Measurements from ENCODE around the gene PRAMEF15.
"Not testable (repeated sequence)": the region's sequence is repeated elsewhere in the genome, so short reads cannot be mapped to it uniquely, and the experiment has no call there.

Gene PRAMEF15

DNA sequence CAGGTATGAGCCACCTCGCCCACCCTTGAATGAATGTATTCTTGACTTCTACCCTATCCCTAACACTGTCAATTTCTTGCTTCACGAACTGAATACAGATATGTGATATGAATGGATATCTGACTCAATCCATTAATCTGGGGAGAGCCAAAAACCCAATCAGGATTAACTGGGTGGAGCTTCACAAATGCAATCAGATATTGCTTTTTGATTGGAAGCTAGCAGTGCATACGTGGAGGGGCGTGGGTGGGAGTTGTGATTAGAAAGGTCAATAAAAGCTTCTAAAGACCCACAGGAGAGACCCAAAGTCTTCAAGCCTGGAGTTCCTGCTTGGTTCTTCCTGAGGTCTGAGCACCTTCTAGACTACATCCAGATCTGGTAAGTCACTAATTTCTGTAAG, at the start of gene PRAMEF15:
PRAMEF15 (plus strand) TSS at position 301 of the 400 bp plus-strand sequence. CDS start 2,827 bp downstream, outside the sequence.
- not testable (repeated sequence) for H3K9ac ChIP-seq (ENCODE audit: low read length in 2 of 2); H3K36me3 ChIP-seq (ENCODE audit: control insufficient read depth in 2 of 2, insufficient read depth in 2 of 2, low read length in 2 of 2); H3K4me3 ChIP-seq (ENCODE audit: low read length in 2 of 2); H3K27ac ChIP-seq (ENCODE audit: low read length); H3K27me3 ChIP-seq (ENCODE audit: control insufficient read depth in 1 of 2, insufficient read depth in 2 of 2, low read length in 2 of 2); H3K4me1 ChIP-seq (ENCODE audit: control insufficient read depth, insufficient read depth, low read length); H3K9me3 ChIP-seq (ENCODE audit: control insufficient read depth in 2 of 2, low read length in 2 of 2)

GRCh38 chr1:13277016-13277415, 38.4 kb upstream of the PRAMEF15 start:
- not testable (repeated sequence) for H3K36me3 ChIP-seq (ENCODE audit: control insufficient read depth in 2 of 2, insufficient read depth in 2 of 2, low read length in 2 of 2)

GRCh38 chr1:13279617-13280016, 35.8 kb upstream of the PRAMEF15 start:
- H3K9me3 ChIP-seq (ENCODE audit: control insufficient read depth in 2 of 2, low read length in 2 of 2); H3K4me3 ChIP-seq (ENCODE audit: low read length in 2 of 2); H3K4me1 ChIP-seq (ENCODE audit: control insufficient read depth, insufficient read depth, low read length); H3K27ac ChIP-seq (ENCODE audit: low read length); H3K36me3 ChIP-seq (ENCODE audit: control insufficient read depth in 2 of 2, insufficient read depth in 2 of 2, low read length in 2 of 2); H3K9ac ChIP-seq (ENCODE audit: low read length in 2 of 2); H3K27me3 ChIP-seq (ENCODE audit: control insufficient read depth in 1 of 2, insufficient read depth in 2 of 2, low read length in 2 of 2): not testable (repeated sequence)

More at GRCh38 chr1:13277016-13277415, 38.4 kb upstream of the PRAMEF15 start:
- H3K27ac ChIP-seq (ENCODE audit: low read length); H3K9me3 ChIP-seq (ENCODE audit: control insufficient read depth in 2 of 2, low read length in 2 of 2); H3K4me3 ChIP-seq (ENCODE audit: low read length in 2 of 2); H3K27me3 ChIP-seq (ENCODE audit: control insufficient read depth in 1 of 2, insufficient read depth in 2 of 2, low read length in 2 of 2); H3K4me1 ChIP-seq (ENCODE audit: control insufficient read depth, insufficient read depth, low read length); H3K9ac ChIP-seq (ENCODE audit: low read length in 2 of 2): not testable (repeated sequence)

GRCh38 chr1:13285037-13285436, 30.3 kb upstream of the PRAMEF15 start, which contains the start of gene PRAMEF8:
PRAMEF8 (minus strand) TSS chr1:13285137; CDS start chr1:13284091, 1,046 bp downstream.
- not testable (repeated sequence) for H3K9ac ChIP-seq (ENCODE audit: low read length in 2 of 2); H3K4me3 ChIP-seq (ENCODE audit: low read length in 2 of 2); H3K4me1 ChIP-seq (ENCODE audit: control insufficient read depth, insufficient read depth, low read length); H3K9me3 ChIP-seq (ENCODE audit: control insufficient read depth in 2 of 2, low read length in 2 of 2); H3K27me3 ChIP-seq (ENCODE audit: control insufficient read depth in 1 of 2, insufficient read depth in 2 of 2, low read length in 2 of 2); H3K36me3 ChIP-seq (ENCODE audit: control insufficient read depth in 2 of 2, insufficient read depth in 2 of 2, low read length in 2 of 2); H3K27ac ChIP-seq (ENCODE audit: low read length)

DNA sequence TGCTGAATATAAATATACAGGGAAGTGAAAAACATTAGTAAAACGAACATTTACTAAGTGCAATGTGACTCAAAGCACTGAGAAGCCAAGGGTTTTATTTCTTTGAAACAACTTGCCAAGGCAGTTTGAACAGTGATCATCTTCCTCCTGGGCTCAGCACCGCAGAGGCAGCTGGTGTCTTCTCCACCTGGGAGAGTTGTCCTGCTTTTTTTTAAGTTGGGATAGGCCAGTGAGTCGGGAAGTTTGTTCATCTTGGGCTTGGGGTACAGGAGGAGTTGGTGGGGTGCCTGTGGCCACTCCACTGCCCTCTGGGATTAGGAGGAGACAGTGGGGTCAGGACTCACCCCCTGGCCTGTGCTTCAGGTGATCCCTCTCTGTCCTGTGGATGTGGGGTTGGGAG, 26.4 kb upstream of the PRAMEF15 start:
- H3K9ac ChIP-seq (ENCODE audit: low read length in 2 of 2); H3K27me3 ChIP-seq (ENCODE audit: control insufficient read depth in 1 of 2, insufficient read depth in 2 of 2, low read length in 2 of 2); H3K9me3 ChIP-seq (ENCODE audit: control insufficient read depth in 2 of 2, low read length in 2 of 2); H3K27ac ChIP-seq (ENCODE audit: low read length); H3K4me1 ChIP-seq (ENCODE audit: control insufficient read depth, insufficient read depth, low read length); H3K36me3 ChIP-seq (ENCODE audit: control insufficient read depth in 2 of 2, insufficient read depth in 2 of 2, low read length in 2 of 2); H3K4me3 ChIP-seq (ENCODE audit: low read length in 2 of 2): not testable (repeated sequence)

DNA sequence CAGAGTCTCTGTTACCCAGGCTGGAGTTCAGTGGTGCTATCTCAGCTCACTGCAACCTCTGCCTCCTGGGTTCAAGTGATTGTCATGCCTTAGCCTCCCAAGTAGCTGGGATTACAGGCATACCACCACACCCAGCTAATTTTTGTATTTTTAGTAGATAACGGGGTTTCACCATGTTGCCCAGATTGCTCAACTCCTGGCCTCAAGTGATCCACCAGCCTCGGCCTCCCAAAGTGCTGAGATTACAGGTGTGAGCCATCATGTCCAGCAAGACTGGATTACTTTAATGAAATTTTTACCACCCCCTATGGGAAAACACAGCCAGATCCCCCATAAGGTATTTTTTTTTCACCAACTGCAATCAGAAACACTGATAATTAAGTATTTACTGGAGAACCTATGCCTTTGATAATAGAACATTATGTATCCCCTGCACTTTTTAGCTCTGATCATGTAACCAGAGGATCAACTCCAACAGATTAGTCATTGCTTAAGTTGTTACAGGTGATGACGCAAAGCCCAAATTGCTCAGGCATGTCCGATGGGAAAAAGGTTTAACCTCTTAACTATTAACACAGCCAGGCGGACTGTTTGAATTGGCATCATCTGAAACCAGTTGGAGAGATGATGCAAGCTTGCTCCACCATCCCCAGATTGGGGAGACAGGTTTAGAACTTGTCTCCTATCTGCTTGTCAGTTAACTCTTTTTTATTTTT, 18.0 kb upstream of the PRAMEF15 start:
- H3K9ac ChIP-seq (ENCODE audit: low read length in 2 of 2); H3K9me3 ChIP-seq (ENCODE audit: control insufficient read depth in 2 of 2, low read length in 2 of 2); H3K4me1 ChIP-seq (ENCODE audit: control insufficient read depth, insufficient read depth, low read length); H3K27me3 ChIP-seq (ENCODE audit: control insufficient read depth in 1 of 2, insufficient read depth in 2 of 2, low read length in 2 of 2); H3K36me3 ChIP-seq (ENCODE audit: control insufficient read depth in 2 of 2, insufficient read depth in 2 of 2, low read length in 2 of 2); H3K4me3 ChIP-seq (ENCODE audit: low read length in 2 of 2); H3K27ac ChIP-seq (ENCODE audit: low read length): not testable (repeated sequence)

DNA sequence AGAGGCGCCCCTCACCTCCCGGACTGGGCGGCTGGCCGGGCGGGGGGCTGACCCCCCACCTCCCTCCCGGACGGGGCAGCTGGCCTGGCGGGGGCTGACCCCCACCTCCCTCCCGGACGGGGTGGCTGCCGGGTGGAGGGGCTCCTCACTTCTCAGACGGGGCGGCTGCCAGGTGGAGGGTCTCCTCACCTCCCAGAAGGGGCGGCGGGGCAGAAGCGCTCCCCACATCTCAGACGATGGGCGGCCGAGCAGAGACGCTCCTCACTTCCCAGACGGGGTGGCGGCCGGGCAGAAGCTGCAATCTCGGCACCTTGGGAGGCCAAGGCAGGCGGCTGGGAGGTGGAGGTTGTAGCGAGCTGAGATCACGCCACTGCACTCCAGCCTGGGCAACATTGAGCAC, 16.7 kb upstream of the PRAMEF15 start:
- H3K27ac ChIP-seq (ENCODE audit: low read length); H3K9me3 ChIP-seq (ENCODE audit: control insufficient read depth in 2 of 2, low read length in 2 of 2); H3K27me3 ChIP-seq (ENCODE audit: control insufficient read depth in 1 of 2, insufficient read depth in 2 of 2, low read length in 2 of 2); H3K9ac ChIP-seq (ENCODE audit: low read length in 2 of 2); H3K36me3 ChIP-seq (ENCODE audit: control insufficient read depth in 2 of 2, insufficient read depth in 2 of 2, low read length in 2 of 2); H3K4me1 ChIP-seq (ENCODE audit: control insufficient read depth, insufficient read depth, low read length); H3K4me3 ChIP-seq (ENCODE audit: low read length in 2 of 2): not testable (repeated sequence)

DNA sequence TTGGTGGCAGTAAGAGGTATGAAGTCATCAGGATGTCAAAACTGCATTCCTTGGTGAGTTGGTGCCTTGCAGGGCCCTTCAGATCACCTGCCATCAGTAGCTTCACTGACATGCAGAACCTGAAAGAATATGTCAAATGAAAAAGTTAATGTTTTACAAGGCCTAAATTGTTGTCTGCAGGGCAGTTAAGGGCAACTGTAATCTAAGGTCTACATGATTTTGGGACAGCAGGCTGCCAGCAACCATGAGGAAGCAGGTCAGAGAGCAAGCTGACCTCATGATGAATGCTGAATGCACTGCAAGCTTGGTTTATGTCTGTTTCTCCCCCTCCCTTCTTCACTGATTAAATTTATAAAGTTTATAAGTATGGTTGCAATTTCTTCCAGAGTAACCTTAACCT, 13.2 kb upstream of the PRAMEF15 start:
- H3K4me3 ChIP-seq (ENCODE audit: low read length in 2 of 2); H3K27me3 ChIP-seq (ENCODE audit: control insufficient read depth in 1 of 2, insufficient read depth in 2 of 2, low read length in 2 of 2); H3K36me3 ChIP-seq (ENCODE audit: control insufficient read depth in 2 of 2, insufficient read depth in 2 of 2, low read length in 2 of 2); H3K4me1 ChIP-seq (ENCODE audit: control insufficient read depth, insufficient read depth, low read length); H3K9me3 ChIP-seq (ENCODE audit: control insufficient read depth in 2 of 2, low read length in 2 of 2); H3K27ac ChIP-seq (ENCODE audit: low read length); H3K9ac ChIP-seq (ENCODE audit: low read length in 2 of 2): not testable (repeated sequence)

- H3K27ac ChIP-seq (ENCODE audit: low read length); H3K9ac ChIP-seq (ENCODE audit: low read length in 2 of 2): not testable (repeated sequence)
Measured at GRCh38 chr1:13303239-13303638, 12.1 kb upstream of the PRAMEF15 start, which contains the start of gene PRAMEF33. PRAMEF33 (plus strand) TSS chr1:13303539; CDS start chr1:13305955, 2,416 bp downstream.

DNA sequence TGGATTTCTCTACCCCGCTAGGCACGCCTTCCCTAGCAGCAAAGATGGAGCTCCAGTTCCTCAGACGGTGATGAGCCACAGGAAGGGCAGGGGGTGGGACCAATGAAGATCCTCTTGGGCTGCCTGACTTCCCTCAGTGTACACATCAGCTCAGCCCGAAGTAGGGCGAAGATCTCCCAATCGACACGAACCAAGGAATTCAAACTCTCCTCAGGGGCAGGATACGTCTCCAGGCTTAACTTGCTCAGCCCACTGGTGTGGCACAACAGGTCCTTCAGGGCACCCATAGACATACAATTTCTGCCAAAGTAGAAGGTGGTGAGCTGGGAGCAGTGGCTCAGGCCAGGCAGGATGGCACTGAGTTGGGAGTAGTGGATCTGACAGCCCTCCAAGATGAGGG, 27.1 kb downstream of the PRAMEF15 start:
- not testable (repeated sequence) for H3K9ac ChIP-seq (ENCODE audit: low read length in 2 of 2); H3K27me3 ChIP-seq (ENCODE audit: control insufficient read depth in 1 of 2, insufficient read depth in 2 of 2, low read length in 2 of 2); H3K27ac ChIP-seq (ENCODE audit: low read length); H3K4me1 ChIP-seq (ENCODE audit: control insufficient read depth, insufficient read depth, low read length); H3K9me3 ChIP-seq (ENCODE audit: control insufficient read depth in 2 of 2, low read length in 2 of 2); H3K4me3 ChIP-seq (ENCODE audit: low read length in 2 of 2); H3K36me3 ChIP-seq (ENCODE audit: control insufficient read depth in 2 of 2, insufficient read depth in 2 of 2, low read length in 2 of 2)

More at GRCh38 chr1:13303239-13303638, 12.1 kb upstream of the PRAMEF15 start, which contains the start of gene PRAMEF33:
- not testable (repeated sequence) for H3K4me1 ChIP-seq (ENCODE audit: control insufficient read depth, insufficient read depth, low read length); H3K36me3 ChIP-seq (ENCODE audit: control insufficient read depth in 2 of 2, insufficient read depth in 2 of 2, low read length in 2 of 2); H3K9me3 ChIP-seq (ENCODE audit: control insufficient read depth in 2 of 2, low read length in 2 of 2); H3K27me3 ChIP-seq (ENCODE audit: control insufficient read depth in 1 of 2, insufficient read depth in 2 of 2, low read length in 2 of 2); H3K4me3 ChIP-seq (ENCODE audit: low read length in 2 of 2)

DNA sequence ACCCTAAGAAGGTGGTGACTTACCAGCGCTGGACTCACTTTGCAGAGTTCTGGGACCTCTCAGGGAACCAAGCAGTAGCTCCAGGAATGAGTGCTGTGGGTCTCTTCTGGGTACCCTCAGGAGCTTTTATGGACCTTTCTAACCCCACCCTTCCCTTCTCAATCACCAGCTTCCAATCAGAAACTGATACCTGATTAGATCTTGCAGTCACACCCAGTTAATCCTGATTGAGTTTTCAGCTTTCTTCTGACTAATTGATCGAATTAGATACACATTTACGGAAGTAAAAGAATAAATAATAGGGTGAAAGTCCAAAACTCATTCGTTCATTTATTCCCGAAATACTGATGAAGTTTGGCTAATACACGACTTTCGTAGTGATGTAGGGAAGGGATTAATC, 31.7 kb downstream of the PRAMEF15 start, which contains the start of gene PRAMEF14:
PRAMEF14 (minus strand) TSS at position 101 of the 400 bp plus-strand sequence. CDS start 1,820 bp downstream, outside the sequence.
- not testable (repeated sequence) for H3K27me3 ChIP-seq (ENCODE audit: control insufficient read depth in 1 of 2, insufficient read depth in 2 of 2, low read length in 2 of 2); H3K4me3 ChIP-seq (ENCODE audit: low read length in 2 of 2); H3K36me3 ChIP-seq (ENCODE audit: control insufficient read depth in 2 of 2, insufficient read depth in 2 of 2, low read length in 2 of 2); H3K9ac ChIP-seq (ENCODE audit: low read length in 2 of 2); H3K9me3 ChIP-seq (ENCODE audit: control insufficient read depth in 2 of 2, low read length in 2 of 2); H3K27ac ChIP-seq (ENCODE audit: low read length); H3K4me1 ChIP-seq (ENCODE audit: control insufficient read depth, insufficient read depth, low read length)

Measured in stomach smooth muscle (tissue), 2 donors.